RPMI8226 (cell line): ENCODE results near the gene F3.

Source experiments
- DNase-seq: peaks from one replicate; pipeline ENCODE4 v3.0.0-alpha.2; 2015

The F3 gene

DNA sequence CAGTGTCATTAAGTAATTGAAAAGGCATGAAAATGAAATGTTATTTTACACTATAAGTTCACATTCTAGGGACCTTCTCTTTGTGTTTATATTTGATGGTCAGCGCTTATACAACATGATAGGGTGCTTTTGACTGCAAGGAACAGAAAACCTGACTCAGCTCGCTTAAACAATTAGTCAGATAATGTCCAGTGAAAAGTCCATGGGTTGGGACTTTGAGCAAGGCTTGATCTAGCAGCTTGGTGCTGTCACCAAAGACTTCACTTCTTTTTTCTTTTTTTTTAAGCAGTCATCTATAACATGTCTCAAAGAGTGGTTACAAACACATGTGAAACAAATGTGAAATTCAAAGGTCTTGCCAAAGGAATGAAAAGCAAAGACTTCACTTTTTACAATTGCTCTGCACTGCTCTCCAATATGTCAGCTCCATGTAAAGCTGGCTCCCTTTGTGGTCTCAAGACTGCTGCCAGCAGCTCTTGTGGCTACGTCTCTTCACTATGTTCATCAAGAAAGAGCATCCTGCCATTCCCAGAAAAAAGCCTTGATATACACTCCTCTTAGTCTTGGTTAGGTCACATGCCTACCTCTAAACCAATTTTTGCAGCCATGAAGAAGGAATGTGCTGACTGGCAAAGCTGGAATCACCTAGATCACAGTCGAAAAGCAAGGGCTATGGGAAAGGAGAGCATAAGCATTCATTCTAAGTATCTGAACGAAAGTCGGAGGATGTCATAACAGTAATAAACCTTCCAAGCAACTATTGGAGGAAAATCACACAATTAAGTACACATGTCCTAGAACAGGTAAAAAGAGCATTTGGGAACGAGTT, 15.2 kb downstream of the F3 start:
- no peak for DNase-seq

GRCh38 chr1:94524531-94524930, 17.0 kb downstream of the F3 start:
- no peak for DNase-seq

DNA sequence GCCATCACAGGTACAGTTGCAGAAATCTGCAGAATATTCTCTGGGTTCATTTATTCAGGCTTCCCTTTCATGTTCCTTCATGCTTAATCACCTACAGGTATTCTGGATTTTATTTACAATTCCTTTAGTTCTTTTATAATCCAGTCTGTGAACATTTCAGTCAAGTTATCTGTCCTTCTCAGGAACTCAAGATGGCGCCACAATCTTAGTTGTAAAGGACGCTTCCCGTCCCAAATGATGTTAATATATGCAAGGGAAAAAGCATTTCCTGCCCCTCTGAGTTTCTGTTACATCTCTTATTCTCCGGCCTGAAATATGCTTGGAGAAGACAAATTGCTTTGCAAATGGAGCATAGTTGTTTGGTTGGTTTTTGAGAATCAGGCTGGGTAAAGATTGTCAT, 19.3 kb downstream of the F3 start:
- DNase-seq = peak; percentile 6

GRCh38 chr1:94519351-94519750, 22.2 kb downstream of the F3 start:
- no peak for DNase-seq

DNA sequence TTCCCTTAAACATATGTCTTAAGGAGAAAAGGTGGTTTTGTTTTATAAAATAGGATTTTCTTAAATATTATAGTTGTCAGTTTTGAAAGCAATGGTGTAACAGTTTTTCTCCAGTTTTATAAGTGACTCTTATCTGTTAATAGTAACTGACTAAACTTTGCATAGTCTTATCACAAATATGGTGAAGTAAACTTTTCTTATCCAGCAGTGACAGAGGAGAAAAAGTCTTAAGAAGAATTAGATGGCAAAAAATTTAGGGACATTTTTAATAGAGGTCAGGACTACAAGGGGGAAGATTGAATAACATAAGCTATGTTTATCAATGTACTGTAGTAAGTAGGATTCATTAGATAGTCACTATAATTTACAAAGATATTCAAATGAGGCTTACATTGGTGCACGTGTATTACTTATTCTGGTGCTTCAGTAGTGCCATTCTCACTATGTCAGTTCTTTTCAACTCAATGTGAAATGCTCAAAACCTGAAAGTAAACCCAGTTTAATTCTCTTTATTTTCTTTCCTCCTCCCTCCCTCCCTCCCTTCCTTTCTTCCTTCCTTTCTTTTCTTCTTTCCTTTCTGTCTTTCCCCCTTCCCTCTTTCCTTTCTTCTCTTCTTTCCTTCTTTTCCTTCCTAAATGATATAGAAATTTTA, 26.1 kb downstream of the F3 start:
- no peak for DNase-seq

- DNase-seq = peak; percentile 25
These were observed 27.3 kb downstream of the F3 start for GRCh38 chr1:94514095-94514727.

- no peak for DNase-seq
These were observed 28.7 kb downstream of the F3 start for GRCh38 chr1:94512816-94513215.

- DNase-seq = no peak
These were observed 37.0 kb downstream of the F3 start for GRCh38 chr1:94504601-94505000.

DNA sequence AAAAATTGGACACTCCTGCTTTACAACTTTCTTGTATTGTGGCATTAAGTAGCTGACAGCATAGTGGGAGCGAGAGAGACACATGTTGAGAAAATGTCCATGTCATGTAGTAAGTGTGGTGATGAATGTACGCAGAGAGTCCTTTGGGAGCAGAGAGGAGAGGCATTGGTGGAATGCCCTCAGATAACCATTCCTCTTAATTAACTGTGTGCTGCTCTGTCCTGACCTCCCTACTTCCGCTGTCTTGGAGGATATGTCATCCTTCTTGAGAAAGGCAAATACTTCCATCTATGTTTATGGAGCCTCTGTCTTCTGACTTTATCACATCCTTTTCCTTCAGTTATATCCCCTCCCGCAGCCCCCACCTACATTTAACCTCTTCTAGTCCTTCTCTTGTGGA, 38.4 kb downstream of the F3 start:
- no peak for DNase-seq

DNA sequence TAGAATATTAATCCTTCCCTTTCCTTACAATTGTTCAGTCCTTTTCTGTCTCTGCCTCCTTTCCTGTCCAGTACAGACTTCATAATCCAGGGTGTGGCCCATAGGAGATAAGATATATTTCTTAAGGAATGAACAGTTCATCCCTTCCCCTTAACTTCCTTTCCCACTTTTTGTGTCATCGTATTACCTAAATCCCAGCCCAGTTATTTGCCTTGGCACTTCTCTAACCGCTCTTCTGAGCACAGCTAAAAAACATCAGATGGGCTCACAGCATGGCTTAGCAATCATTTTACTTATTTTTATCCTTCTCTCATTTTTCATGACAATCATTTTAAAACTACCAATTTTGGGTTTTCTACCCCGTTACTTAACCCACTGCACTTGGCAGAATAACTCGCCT, 39.6 kb downstream of the F3 start:
- DNase-seq = no peak

GRCh38 chr1:94501426-94501825, 40.1 kb downstream of the F3 start:
- DNase-seq = no peak

- no peak for DNase-seq
These were observed 45.3 kb downstream of the F3 start for GRCh38 chr1:94496076-94496755.

GRCh38 chr1:94490556-94490955, 51.0 kb downstream of the F3 start:
- no peak for DNase-seq

- no peak for DNase-seq
These were observed 54.6 kb downstream of the F3 start for GRCh38 chr1:94486990-94487389.

DNA sequence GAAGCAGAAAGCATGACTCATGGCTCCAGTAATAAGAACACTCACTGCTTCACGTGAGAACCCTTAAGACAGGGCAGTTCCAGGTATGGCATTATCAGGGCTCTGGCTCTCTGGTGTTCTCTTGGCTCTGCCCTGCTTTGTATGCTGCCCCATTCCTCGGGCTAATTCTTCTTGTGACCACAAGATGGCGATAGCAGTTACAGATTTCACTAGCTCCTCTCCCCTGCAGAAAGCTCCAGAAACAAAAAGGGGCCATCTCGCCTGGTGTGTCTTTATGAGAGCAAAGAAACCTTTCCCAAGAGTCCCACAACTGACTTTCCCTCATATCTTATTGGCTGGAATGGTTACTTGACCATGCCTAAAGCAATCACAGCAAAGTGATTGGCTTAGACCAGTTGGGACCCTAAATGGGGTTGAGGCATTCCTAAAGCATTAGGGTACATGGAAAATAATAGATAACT, 60.1 kb downstream of the F3 start:
- peak; percentile 39 for DNase-seq

DNA sequence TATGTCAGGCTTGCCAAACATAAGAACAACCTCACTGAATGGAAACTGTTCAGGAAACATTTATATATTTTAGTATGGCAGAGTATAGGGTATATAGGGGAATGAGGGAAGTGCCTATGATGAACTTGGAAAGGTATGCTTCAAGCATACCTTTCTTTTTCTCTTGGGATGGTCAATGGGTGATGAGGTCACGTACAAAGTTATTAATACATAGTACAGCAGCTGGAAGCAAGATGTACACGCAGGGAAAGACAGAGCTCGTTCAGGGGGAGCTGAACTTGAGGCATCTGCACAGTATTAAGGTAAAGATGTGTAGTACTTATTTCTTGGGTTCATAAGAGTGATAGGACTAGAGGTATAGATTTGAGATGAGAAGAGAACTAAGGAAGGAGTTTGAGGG, 61.9 kb downstream of the F3 start:
- no peak for DNase-seq
